Measurements from ENCODE around the gene FOXR1. TPM values are rescaled to one million over a fixed set of nuclear protein-coding genes. Genes with fewer than 3 reads are reported as not detected.

FOXR1 gene
- total and polyA plus RNA-seq, 2 of the 8 experiments (the other 6 are each of a cell fraction or from before 2014, with no cell fraction given), result not detected

GRCh38 chr11:118928101-118928869 is 43.3 kb upstream of the FOXR1 start (continued):
- TF ChIP-seq JUN (IDR thresholded peaks at IDR 0.05; ENCODE audit: low read depth, low read length), result no peak
- no peak for TF ChIP-seq GTF2F1 (IDR thresholded peaks at IDR 0.05; ENCODE audit: borderline replicate concordance, low read depth, low read length)
- TF ChIP-seq TAF7 (optimal IDR thresholded peaks at IDR 0.05; ENCODE audit: borderline replicate concordance, low read depth, low read length), result no peak
- TF ChIP-seq PHF8 (conservative IDR thresholded peaks at IDR 0.05; ENCODE audit: low read depth, low read length), result no peak
- no peak for TF ChIP-seq MAFK (IDR thresholded peaks at IDR 0.05; ENCODE audit: low read depth, low read length)
- TF ChIP-seq YY1 (IDR thresholded peaks at IDR 0.05; ENCODE audit: low read depth, low read length), result no peak
- peak; percentile 65; the same call in 1 of the 2 replicates for TF ChIP-seq BACH1 (IDR thresholded peaks at IDR 0.05; ENCODE audit: low read length)

Data from H1 (cell line).